ENCODE measurements around the gene SUSD6.
A peak's percentile ranks its signal among the peaks of the same experiment; 100 is the strongest.
"Not testable (repeated sequence)": the region's sequence is repeated elsewhere in the genome, so short reads cannot be mapped to it uniquely, and the experiment has no call there.

Gene SUSD6

DNA sequence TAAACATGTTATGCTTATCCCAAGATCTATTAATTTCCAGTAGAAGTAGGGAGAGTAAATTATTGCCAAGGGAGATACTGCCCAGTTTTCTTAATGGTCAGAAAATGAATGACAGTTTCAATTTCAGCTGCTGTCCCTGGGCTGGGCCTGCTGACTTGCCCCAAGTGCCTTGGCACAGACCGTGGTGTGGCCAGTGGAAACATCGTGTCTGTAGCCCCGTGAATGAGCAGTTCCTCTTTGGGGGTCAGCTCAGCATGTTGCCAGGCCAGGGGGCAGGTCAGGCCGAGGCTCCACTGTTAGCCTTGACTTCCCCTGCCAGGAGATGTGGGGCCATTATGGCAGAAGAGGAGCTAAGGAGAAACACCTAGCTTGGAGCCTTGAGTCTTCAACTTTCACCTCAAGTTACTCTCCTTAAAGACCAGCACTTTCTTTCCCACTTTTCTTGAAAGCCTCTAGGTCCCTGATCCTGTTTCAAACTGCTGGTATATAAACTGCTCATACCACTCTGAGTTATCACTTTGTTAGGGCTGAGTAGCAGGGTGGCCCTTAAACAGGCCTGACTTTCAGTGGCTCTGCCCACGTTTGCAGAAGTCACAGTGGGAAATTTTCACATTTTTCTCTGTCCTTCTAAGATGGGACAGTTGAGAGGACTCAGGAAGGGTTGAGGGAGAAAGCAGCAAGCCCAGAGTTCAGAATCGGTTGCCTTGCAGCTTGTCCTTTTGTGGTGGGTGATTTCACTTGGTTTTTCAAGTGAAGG is 73.2 kb downstream of the SUSD6 start:
- no peak for DNase-seq (ENCODE audit: low read depth)

DNA sequence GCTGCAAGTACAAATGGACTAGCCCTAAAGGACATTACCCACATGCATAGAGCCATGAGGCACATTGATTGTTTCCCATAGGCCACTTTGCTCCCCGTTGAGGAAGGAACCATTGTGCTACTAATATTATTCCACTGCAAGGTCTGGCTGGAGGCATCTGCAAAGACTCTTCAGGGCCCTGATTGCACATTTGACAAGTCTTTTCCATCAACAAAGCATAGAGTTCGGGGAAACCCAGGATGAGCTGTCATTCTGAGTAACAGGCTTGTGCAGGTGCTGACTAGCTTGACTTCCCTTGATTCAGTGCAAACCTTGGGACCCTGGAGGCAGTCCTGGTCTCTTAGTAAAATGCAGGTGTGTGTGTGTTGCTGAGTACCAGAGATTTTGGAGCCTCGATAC is 73.8 kb downstream of the SUSD6 start:
- no peak for DNase-seq (ENCODE audit: low read depth)
- H3K4me3 ChIP-seq (ENCODE audit: low read depth, low read length), result no peak overlapping the region

More for the DNA sequence above, 73.2 kb downstream of the SUSD6 start:
- H3K4me3 ChIP-seq (ENCODE audit: low read depth, low read length), result no peak overlapping the region

DNA sequence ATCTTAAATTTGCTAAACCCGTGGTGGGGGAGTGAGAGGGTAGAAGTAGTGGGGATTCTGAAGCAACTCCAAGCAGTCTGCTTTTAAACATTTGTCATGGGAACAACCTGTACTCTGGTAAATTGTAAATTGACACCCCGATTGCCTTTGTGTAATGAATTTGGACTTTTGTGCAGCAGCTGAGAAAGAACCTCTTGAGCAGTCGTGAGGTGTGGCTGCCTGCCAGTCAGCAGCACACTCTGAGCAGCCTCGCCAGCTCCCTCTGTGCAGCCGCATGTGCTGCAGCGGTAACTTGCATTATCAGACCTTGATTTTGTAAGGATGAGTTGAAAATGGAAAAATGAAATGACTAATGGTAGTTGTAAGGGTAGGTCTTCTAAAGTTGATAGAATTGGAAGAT is 74.3 kb downstream of the SUSD6 start:
- peak; percentile 77 for DNase-seq (ENCODE audit: low read depth)
- no peak overlapping the region for H3K4me3 ChIP-seq (ENCODE audit: low read depth, low read length)

DNA sequence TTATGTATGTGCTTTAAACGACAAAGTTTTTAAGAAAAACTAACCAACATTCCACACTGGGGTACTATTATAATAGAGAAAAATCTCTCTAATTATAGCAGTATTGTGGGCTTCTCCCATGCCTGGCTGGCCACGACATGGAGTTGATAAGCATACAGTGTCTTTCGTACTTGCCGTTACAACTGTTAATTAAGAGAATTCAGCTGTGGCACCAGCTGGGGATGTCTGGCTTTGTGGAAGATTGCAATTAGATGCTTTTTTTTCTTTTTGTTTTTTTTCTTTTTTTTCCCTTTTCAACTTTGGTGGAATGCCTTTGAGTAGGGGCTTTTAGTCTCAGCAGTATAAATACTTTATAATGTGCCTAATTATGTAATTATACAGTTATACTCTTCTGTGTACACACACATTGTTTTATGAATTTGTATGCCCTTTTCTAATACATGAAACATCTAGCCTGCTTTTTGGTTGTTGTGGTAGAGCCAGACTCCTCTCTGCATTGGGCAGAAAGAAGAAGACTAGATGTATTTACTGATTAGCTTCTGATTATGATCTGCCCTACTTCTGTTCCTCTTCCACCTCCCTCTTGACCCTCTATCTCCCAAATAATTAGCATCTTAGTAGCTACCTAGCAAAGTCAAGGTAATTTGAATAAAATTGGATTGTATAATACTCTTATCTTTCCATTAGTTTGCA is 76.4 kb downstream of the SUSD6 start:
- no peak for DNase-seq (ENCODE audit: low read depth)

DNA sequence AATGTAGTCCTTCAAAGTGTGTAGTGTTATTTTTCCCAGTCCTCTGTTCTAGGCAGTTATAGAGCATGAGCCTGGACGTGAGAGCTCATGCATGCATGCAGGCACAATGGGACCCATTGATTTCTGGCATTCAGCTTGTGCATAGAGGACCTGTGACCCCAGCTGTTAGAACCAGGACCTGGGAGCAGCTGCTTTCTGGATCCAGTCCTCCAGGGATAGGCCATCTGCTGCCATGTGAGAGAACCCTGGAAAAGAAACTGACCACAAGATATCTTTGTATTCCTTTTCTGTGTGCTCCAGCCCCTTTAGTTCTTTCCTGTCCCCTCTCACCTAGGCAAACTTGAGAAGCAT is 76.9 kb downstream of the SUSD6 start:
- DNase-seq (ENCODE audit: low read depth), result no peak
- H3K4me3 ChIP-seq (ENCODE audit: low read depth, low read length), result no peak overlapping the region

More for the DNA sequence above, 76.4 kb downstream of the SUSD6 start:
- no peak overlapping the region for H3K4me3 ChIP-seq (ENCODE audit: low read depth, low read length)

DNA sequence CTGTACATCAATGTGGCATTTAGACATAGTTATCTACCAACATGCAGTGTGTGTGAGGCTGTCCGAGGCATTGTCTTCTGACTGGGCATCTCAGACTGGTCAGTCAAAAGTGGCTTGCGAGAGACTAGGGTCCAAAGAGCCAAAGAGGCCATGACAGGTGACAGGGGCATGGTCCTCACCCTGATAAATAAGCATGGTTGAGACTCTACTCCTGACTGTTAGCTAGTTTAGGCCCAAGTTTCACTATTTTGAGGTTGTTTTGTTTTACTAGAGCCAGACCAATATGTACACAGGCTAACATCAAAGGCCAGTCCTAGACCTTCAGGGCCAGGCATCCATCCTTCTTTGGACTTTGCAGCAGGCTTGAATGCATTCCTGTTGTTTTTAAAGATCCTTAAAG is 78.6 kb downstream of the SUSD6 start:
- no peak overlapping the region for H3K4me3 ChIP-seq (ENCODE audit: low read depth, low read length)
- DNase-seq (ENCODE audit: low read depth), result no peak

DNA sequence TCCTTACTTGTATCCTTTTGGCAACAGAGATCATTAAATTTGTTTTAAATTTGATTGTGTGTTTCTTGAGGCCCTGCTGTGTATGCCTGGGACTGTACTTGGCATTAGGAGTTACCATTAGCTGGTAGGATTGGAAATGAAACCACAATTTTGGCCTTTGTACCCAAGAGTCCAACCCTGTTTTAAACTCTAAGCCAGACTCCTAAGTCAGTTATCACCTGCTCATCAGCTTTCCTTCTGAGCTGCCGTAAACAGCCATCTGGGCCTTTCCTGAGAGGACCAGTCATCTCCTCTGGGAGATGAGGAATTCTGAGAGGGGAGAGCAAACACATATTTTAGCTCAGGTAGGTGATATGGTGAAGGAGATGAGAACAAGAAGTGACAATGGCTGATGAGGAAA is 81.2 kb downstream of the SUSD6 start:
- DNase-seq (ENCODE audit: low read depth), result no peak
- no peak overlapping the region for H3K4me3 ChIP-seq (ENCODE audit: low read depth, low read length)

DNA sequence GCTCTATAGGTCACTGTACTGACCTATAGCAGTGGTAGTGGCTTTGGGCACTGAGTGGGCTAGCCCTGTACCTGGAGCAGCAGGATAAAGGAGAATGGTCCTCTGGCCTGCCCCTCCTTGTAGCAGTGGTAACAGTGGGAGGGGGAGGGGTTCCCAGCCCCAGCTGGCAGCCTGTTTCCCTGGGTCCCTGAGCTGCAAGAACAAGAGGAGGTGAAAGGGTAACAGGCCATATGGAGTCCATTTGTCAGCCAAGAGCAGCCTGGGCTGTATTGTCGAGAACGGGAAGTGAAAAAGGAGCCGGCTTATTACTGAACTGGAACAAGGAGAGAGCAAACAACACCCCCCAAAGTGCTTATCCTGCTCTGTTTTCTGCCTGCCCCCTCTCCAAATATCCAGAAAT is 81.7 kb downstream of the SUSD6 start:
- DNase-seq (ENCODE audit: low read depth), result no peak

DNA sequence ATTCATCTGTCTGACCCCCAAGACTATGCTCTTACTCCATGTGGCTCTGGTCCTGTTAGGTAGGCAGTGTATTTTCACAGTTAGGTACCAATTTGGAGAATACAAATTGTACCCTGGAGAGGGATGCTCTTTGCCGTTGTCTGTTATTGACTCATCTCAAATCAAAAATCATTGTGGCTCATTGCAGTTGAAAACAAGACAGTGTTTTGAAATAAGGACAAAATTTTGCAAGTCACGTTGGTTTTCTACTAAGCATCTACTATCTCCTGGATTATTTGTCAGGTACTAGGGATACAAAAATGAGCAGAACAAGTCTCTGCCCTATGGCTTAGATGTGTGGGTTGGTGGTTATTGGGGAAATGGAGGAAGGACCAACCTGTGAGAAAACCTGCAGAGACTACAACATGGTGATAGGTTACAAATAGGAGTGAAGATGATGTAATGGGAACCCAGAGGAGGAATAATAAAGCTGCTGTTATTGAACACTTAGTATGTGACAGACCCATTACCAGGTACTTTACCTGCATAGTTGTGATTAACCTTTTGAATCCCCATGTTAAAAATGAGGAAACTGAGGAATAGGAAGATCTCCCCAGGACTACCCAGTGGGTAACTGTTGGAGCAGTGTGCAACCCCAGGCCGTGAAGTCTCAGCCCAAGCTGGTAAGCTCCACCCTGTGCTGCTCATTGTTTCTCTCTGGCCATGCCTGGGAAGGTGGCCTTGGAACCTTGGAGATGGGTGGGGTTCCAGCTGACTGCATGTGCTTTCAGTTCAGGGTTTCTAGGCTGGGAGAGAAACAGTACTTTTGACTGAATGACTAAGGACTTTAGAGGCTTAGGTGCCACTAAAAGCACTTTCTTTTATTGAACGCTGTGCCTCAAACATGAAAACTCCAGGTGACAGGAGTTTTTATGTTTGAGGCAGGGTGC is 82.7 kb downstream of the SUSD6 start:
- no peak overlapping the region for H3K4me3 ChIP-seq (ENCODE audit: low read depth, low read length)
- DNase-seq (ENCODE audit: low read depth), result no peak

More for the DNA sequence above, 81.7 kb downstream of the SUSD6 start:
- H3K4me3 ChIP-seq (ENCODE audit: low read depth, low read length), result no peak overlapping the region

DNA sequence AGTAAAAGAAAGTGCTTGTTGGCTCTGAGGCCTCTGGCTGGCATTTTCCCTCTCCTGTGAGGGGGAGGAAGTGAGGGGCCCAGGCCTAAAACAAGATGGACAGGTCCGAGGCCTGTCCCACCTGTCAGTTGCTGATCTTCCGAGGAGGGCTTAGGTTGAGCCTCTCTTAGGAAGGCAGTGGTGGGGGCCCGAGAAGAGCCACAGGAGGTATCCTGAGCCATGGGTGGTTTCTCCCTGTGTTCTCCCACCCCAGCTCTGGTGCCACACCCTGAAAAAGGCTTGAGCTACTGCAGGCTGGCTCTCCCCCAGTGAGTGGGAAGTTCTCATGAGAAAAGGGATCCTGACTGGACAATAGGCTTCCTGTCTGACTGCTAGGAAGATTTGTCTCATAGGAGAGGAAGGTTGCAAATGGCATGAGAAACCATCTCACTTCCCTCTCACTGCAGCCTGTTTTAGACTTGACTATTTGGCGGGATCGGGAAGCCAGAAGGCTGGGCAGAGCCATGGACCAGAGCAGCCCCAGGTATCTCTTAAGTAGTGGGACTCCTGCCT is 83.4 kb downstream of the SUSD6 start:
- no peak for DNase-seq (ENCODE audit: low read depth)
- H3K4me3 ChIP-seq (ENCODE audit: low read depth, low read length), result no peak overlapping the region

DNA sequence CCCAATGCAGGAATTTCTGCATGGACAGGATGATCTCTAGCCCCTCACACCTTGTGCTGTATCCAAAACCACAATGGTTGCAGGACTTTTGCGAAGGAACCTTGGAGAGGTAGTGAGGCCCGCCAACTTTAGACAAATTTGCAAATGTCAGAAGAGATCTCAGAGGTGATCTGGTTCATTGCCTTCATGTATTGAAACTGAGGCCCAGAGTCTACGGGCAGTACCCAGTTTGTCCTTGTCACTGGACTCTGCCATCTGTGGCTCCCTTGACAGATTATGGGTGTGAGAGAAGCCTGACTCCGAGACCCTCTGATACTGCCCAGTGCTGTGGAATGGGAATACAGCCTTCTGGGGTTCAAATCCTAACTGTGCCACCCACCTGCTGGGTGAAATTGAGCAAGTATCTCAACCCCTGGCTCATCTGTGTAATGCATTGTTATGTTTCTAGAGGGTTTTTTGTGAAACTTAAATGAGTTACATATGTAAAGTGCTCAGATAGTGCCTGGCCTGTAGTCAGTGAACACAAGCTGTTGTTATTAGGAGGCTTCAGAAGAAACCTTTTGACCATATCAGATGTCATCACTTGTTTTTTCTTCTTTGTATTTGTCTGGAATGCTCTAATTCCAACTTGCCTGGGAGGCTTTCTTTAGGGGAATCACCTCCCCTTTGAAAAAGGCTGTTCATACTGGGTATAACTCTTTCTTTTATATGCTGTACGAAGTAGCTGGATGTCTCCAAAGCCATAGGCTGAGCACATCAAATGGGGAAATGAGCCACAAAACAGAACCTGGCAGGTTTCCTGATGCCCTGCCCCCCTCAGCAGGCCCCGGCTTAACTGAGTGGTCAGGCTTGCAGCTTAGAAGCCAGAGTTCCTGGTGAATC is 84.2 kb downstream of the SUSD6 start:
- DNase-seq (ENCODE audit: low read depth), result no peak

DNA sequence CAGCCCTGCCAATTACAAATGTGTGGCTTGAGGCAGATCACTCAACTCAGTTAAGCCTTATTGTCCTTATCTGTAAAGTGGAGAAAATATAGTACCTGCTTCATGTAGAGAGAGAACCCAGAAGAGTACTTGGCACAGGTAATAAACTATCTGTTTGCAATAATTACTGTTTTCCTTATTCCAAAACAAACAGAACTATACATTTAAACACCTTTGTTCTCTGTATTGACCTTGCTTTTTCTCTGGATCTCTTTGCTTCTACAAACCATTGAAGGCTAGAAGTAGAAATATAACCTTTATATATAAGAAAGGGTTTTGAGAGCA is 84.8 kb downstream of the SUSD6 start:
- no peak for DNase-seq (ENCODE audit: low read depth)
- no peak overlapping the region for H3K4me3 ChIP-seq (ENCODE audit: low read depth, low read length)

More for the DNA sequence above, 84.2 kb downstream of the SUSD6 start:
- H3K4me3 ChIP-seq (ENCODE audit: low read depth, low read length), result no peak overlapping the region

DNA sequence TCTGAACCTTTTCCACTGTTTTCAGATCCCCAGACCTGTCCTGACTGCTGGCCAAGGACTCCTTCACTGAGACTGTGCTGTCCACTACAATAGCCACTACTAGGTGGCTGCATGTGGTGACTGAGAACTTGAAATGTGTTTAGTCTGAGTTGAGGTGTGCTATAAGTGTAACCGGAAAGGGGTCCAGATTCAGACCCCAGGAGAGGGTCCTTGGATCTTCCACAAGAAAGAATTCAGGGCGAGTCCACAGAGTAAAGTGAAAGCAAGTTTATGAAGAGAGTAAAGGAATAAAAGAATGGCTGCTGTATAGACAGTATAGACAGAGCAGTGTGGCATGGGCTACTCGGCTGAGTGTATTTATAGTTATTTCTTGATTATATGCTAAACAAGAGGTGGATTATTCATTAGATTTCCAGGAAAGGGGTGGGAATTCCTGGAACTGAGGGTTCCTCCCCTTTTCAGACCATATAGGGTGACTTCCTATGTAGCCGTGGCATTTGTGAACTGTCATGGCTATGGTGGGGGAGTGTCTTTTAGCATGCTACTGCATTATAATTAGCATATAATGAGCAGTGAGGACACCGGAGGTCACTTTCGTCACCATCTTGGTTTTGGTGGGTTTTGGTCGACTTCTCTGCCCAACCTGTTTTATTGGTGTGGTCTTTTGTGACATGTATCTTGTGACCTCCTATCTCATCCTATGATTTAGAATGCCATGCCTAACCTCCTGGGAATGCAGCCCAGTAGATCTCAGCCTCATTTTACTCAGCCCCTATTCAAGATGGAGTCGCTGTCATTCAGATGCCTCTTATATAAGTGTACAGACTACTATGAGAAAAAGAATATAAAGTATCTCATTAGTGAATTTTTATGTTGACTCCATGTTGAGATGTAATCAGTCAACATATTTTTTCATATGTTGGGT is 85.5 kb downstream of the SUSD6 start:
- H3K4me3 ChIP-seq (ENCODE audit: low read depth, low read length), result no peak overlapping the region

DNA sequence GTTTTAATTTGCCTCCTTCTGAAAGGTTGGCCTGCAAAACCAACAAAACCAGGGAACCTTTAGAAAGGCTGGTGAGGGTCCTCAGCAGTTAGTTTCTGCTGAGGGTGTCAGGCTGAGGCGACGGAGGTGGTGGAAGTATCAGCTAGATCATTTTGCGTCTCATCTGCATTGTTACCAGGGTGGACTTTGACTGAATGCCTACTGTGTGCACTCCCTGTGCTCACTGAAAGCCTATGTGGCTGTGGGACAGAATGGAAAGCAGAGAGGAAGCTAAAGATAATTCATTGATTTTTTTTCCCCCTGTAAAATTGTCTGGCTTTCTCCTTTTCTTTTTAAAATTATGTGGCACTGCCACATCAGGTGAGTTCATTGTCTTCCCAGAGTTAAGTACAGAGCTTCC is 87.2 kb downstream of the SUSD6 start:
- H3K4me3 ChIP-seq (ENCODE audit: low read depth, low read length), result no peak overlapping the region
- DNase-seq (ENCODE audit: low read depth), result no peak

More for the DNA sequence above, 85.5 kb downstream of the SUSD6 start:
- no peak for DNase-seq (ENCODE audit: low read depth)

DNA sequence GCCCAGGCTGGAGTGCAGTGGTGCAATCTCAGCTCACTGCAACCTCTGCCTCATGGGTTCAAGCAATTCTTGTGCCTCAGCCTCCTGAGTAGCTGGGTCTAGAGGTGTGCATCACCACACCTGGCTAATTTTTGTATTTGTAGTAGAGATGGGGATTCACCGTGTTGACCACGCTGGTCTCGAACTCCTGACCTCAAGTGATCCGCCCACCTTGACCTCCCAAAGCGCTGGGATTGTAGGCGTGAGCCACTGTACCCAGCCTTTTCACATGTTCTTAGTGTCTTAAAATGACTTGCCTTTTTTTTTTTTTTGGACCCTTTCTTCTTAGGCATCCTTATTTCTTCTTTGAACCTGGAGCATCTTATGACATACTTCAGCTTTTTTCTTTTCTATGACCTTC is 87.8 kb downstream of the SUSD6 start:
- H3K4me3 ChIP-seq (ENCODE audit: low read depth, low read length); DNase-seq (ENCODE audit: low read depth): not testable (repeated sequence)

DNA sequence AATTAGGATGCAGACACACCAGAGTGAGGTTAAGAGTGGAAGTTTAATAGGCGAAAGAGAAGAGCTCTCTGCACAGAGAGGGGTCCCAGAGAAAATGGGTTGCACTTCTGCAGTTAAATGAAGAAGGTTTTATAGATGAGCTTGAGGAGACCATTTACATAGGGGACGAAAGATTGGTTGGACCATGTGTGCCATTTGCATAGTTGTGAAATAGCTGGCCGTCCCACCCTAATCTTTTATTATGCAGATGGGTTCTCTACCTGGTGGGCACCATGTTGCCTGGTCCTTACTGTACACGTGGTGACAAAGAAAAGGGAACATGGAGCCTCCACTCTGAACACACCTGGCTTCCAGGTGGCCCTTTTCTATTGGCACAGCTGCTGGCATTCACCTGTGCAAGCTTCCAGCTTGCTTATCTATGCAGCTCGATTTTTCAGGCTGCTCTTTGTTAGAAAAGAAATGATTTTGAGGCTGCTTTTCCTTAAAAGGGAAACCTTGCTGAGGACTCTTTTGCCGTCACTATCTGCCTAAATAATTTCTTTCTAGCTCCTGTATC is 88.4 kb downstream of the SUSD6 start:
- H3K4me3 ChIP-seq (ENCODE audit: low read depth, low read length), result no peak overlapping the region
- no peak for DNase-seq (ENCODE audit: low read depth)

DNA sequence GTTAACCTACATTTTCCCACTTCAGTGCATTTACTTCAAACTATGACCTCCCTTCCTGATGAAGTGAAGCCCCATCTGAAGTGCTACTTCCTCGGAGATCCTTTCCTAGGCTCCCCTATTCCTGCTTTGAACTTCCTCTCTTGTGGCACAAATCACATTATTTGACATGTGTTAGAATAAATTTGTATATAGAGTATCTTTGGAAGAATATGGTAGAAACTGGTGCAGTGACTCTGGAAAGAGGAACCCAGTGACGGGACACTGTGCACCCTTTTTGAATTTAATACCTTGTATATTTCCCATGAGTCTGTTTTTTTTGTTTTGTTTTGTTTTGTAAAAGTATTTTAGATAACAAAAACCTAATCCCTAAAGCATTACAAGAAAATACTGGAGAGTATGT is 89.2 kb downstream of the SUSD6 start:
- H3K4me3 ChIP-seq (ENCODE audit: low read depth, low read length), result no peak overlapping the region
- DNase-seq (ENCODE audit: low read depth), result no peak

DNA sequence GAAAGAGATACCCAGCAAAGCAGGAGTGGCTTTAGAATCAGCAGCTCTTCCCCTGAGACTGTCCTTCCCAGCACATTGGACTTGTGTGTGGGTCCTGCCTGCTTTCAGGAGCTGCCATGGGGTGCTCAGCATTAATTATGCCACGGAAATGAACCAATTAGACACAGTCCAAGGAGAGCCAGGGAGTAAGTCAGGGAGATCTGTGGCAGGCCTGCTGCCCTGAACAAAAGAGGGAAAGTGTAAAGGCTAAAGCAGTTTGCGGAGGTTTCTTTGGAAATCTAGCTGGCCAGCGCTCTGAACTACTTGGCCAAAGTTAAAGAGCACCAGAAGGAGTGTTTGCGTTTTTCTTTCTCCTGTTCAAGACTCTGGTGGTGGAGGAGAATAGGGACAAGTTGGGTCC is 89.9 kb downstream of the SUSD6 start:
- no peak overlapping the region for H3K4me3 ChIP-seq (ENCODE audit: low read depth, low read length)
- DNase-seq (ENCODE audit: low read depth), result no peak
